Measurements from ENCODE around the gene IGFL3.

DNA sequence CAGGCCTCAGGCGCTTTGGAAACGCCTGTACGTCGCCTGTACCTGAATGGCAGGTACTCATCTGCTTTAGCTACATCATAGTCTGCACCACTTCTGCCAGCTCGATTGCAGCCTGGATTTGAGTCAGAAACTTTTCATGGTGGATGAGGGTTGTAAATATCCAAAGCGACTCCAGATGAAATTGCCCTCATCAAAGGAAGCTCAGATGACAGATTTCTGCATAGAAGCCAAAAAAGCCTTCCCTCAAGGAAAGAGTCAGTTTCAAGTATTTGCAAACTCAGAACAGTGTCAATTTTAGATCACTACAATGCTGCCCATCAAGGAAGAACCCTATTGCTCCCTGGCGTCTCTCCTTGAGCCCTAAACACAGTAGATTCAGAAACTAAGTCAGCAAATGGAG, 44.9 kb downstream of the IGFL3 start:
- TF ChIP-seq, protein P1, sequence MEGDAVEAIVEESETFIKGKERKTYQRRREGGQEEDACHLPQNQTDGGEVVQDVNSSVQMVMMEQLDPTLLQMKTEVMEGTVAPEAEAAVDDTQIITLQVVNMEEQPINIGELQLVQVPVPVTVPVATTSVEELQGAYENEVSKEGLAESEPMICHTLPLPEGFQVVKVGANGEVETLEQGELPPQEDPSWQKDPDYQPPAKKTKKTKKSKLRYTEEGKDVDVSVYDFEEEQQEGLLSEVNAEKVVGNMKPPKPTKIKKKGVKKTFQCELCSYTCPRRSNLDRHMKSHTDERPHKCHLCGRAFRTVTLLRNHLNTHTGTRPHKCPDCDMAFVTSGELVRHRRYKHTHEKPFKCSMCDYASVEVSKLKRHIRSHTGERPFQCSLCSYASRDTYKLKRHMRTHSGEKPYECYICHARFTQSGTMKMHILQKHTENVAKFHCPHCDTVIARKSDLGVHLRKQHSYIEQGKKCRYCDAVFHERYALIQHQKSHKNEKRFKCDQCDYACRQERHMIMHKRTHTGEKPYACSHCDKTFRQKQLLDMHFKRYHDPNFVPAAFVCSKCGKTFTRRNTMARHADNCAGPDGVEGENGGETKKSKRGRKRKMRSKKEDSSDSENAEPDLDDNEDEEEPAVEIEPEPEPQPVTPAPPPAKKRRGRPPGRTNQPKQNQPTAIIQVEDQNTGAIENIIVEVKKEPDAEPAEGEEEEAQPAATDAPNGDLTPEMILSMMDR (conservative IDR thresholded peaks at IDR 0.05), result no peak
- TF ChIP-seq EZH2 (IDR thresholded peaks at IDR 0.05; ENCODE audit: low read depth), result no peak

All from PC-9 (cell line).